Measurements from ENCODE around the gene VPS9D1. TPM values are rescaled to one million over a fixed set of nuclear protein-coding genes. Genes with fewer than 3 reads are reported as not detected.
"Not testable (repeated sequence)": the region's sequence is repeated elsewhere in the genome, so short reads cannot be mapped to it uniquely, and the experiment has no call there.

VPS9D1 gene
- total RNA-seq, 1 donor = 5.2 TPM

GRCh38 chr16:89695086-89695874, 25.4 kb downstream of the VPS9D1 start:
- H3K27me3 ChIP-seq (ENCODE audit: insufficient read depth, low read length) = no peaks in the 10 kb centered on the region
- no peaks in the 10 kb centered on the region for H3K9me3 ChIP-seq (ENCODE audit: low read depth, low read length)
- H3K4me3 ChIP-seq (ENCODE audit: low read length) = no peak overlapping the region
- peaks cover 22% of the 10 kb centered on the region for H3K4me1 ChIP-seq (ENCODE audit: insufficient read depth, low read length)

GRCh38 chr16:89694784-89695085, 26.0 kb downstream of the VPS9D1 start:
- H3K4me1 ChIP-seq (ENCODE audit: insufficient read depth, low read length) = peaks cover 16% of the 10 kb centered on the region
- not testable (repeated sequence) for H3K4me3 ChIP-seq (ENCODE audit: low read length); H3K27me3 ChIP-seq (ENCODE audit: insufficient read depth, low read length); H3K9me3 ChIP-seq (ENCODE audit: low read depth, low read length)

- Histone ChIP-seq H3K4me1 (ENCODE audit: insufficient read depth, low read length) (peaks cover 12% of the 10 kb centered on the region), H3K27me3 (ENCODE audit: insufficient read depth, low read length) (no peaks in the 10 kb centered on the region), H3K9me3 (ENCODE audit: low read depth, low read length) (no peaks in the 10 kb centered on the region), H3K4me3 (ENCODE audit: low read length) (no peak overlapping the region)
These were observed 26.5 kb downstream of the VPS9D1 start for GRCh38 chr16:89693931-89694783.

GRCh38 chr16:89693289-89693731, 27.4 kb downstream of the VPS9D1 start:
- no peaks in the 10 kb centered on the region for H3K9me3 ChIP-seq (ENCODE audit: low read depth, low read length)
- no peak overlapping the region for H3K4me3 ChIP-seq (ENCODE audit: low read length)
- peaks cover 12% of the 10 kb centered on the region for H3K4me1 ChIP-seq (ENCODE audit: insufficient read depth, low read length)
- H3K27me3 ChIP-seq (ENCODE audit: insufficient read depth, low read length) = no peaks in the 10 kb centered on the region

DNA sequence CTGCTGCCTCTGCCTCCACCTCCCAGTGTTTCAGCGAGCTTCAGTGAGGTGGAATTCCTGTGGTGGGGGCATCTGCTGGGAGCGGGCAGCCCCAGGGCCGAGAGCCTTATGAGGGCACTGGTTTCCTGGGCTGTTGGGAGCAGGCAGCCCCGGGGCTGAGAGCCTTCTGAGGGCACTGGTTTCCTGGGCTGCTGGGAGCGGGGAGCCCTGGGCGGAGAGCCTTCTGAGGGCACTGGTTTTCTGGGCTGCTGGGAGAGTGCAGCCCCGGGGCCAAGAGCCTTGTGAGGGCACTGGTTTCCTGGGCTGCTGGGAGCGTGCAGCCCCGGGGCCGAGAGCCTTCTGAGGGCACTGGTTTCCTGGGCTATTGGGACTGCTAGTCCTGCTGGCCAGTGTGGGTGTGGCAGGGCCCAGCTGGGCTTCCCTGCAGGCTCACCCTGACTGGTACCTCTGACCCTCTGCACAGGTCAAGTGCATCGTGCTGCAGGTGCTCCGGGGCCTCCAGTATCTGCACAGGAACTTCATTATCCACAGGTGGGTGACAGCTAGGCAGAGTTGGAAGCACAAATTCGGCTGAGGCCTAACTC, 28.6 kb downstream of the VPS9D1 start:
- H3K4me1 ChIP-seq (ENCODE audit: insufficient read depth, low read length) = peaks cover 20% of the 10 kb centered on the region
- H3K4me3 ChIP-seq (ENCODE audit: low read length) = no peak overlapping the region
- H3K9me3 ChIP-seq (ENCODE audit: low read depth, low read length) = no peaks in the 10 kb centered on the region
- no peaks in the 10 kb centered on the region for H3K27me3 ChIP-seq (ENCODE audit: insufficient read depth, low read length)

DNA sequence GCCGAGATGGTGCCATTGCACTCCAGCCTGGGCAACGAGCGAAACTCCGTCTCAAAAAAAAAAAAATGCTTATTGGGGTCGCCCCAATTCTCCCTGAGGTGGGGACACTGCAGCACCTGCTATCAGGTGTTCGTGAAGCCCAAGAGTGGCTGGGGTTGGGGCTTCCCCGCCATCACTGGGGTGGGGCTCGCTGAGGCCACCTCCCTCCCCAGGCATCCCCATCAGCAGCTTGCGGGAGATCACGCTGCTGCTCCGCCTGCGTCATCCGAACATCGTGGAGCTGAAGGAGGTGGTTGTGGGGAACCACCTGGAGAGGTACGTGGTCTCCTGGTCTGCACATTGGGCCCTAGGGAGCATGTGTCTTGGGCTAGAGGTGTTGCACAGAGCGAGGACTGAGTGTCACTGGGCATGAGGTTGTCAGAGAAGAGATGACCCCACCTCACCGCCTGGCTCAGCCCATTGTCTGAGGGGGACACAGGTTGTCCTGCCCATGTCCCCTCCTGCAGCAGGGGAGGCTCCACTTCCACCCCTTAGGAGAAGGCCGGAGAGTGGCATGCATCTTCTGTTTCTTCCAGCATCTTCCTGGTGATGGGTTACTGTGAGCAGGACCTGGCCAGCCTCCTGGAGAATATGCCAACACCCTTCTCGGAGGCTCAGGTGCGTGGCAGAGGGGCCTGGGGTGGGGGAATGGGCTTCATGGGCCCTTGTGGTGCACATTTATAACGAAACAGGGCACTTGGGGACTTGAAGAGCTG, 29.3 kb downstream of the VPS9D1 start:
- H3K4me3 ChIP-seq (ENCODE audit: low read length) = no peak overlapping the region
- H3K9me3 ChIP-seq (ENCODE audit: low read depth, low read length) = no peaks in the 10 kb centered on the region
- peaks cover 17% of the 10 kb centered on the region for H3K4me1 ChIP-seq (ENCODE audit: insufficient read depth, low read length)
- H3K27me3 ChIP-seq (ENCODE audit: insufficient read depth, low read length) = no peaks in the 10 kb centered on the region

DNA sequence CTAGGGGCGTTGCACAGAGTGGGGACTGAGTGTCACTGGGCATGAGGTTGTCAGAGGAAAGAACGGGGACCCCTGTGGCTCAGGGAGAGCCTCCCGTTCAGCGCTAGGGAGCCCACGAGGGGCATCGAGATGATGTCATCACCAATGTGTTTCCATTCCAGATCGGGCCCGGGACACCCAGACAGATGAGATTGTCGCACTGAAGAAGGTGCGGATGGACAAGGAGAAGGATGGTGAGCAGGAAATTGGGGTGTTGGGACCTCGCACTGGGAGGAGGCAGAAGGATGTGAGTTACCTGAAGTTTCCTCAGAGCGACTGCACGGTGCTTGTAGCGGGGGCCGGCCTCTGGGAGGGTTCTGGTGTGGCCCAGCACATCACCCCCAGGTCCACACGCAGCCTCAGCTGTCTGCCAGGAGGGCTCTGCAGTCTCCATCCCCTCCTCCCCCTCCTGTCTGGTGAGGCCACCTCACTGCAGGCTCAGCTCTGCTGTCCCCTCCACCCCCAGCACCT, 30.3 kb downstream of the VPS9D1 start:
- Histone ChIP-seq H3K4me1 (ENCODE audit: insufficient read depth, low read length) (peaks cover 9% of the 10 kb centered on the region), H3K4me3 (ENCODE audit: low read length) (no peak overlapping the region), H3K9me3 (ENCODE audit: low read depth, low read length) (no peaks in the 10 kb centered on the region), H3K27me3 (ENCODE audit: insufficient read depth, low read length) (no peaks in the 10 kb centered on the region)

- not testable (repeated sequence) for H3K27me3 ChIP-seq (ENCODE audit: insufficient read depth, low read length); H3K4me1 ChIP-seq (ENCODE audit: insufficient read depth, low read length); H3K4me3 ChIP-seq (ENCODE audit: low read length); H3K9me3 ChIP-seq (ENCODE audit: low read depth, low read length)
These were observed 31.1 kb downstream of the VPS9D1 start for GRCh38 chr16:89689621-89690020.

DNA sequence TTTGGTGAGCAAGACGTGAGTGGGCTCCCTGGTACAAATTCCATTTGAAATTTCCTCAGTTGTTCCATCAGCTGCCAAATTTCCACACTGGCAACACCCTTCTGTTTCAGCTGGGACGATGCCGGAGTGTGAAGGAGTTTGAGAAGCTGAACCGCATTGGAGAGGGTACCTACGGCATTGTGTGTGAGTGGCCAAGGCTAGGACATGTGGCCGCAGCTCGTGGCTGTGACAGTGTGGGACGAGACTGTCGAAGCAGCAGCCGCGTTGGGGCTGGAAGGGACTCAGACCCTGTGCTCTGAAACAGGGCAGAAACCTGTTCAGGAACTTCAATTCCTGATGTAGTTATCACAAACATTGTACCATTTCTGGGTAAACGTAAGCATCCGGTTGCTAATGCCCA, 31.6 kb downstream of the VPS9D1 start:
- peaks cover 9% of the 10 kb centered on the region for H3K4me1 ChIP-seq (ENCODE audit: insufficient read depth, low read length)

GRCh38 chr16:89688395-89688794, 32.3 kb downstream of the VPS9D1 start:
- H3K4me3 ChIP-seq (ENCODE audit: low read length) = no peak overlapping the region
- H3K9me3 ChIP-seq (ENCODE audit: low read depth, low read length) = no peaks in the 10 kb centered on the region
- no peaks in the 10 kb centered on the region for H3K27me3 ChIP-seq (ENCODE audit: insufficient read depth, low read length)
- peaks cover 9% of the 10 kb centered on the region for H3K4me1 ChIP-seq (ENCODE audit: insufficient read depth, low read length)

More for the DNA sequence above, 31.6 kb downstream of the VPS9D1 start:
- Histone ChIP-seq H3K9me3 (ENCODE audit: low read depth, low read length) (no peaks in the 10 kb centered on the region), H3K27me3 (ENCODE audit: insufficient read depth, low read length) (no peaks in the 10 kb centered on the region), H3K4me3 (ENCODE audit: low read length) (no peak overlapping the region)

- Histone ChIP-seq H3K27me3 (ENCODE audit: insufficient read depth, low read length) (no peaks in the 10 kb centered on the region), H3K9me3 (ENCODE audit: low read depth, low read length) (no peaks in the 10 kb centered on the region), H3K4me3 (ENCODE audit: low read length) (peak overlapping the region; percentile 79), H3K4me1 (ENCODE audit: insufficient read depth, low read length) (peaks cover 9% of the 10 kb centered on the region)
These were observed 33.4 kb downstream of the VPS9D1 start for GRCh38 chr16:89687092-89687940.

DNA sequence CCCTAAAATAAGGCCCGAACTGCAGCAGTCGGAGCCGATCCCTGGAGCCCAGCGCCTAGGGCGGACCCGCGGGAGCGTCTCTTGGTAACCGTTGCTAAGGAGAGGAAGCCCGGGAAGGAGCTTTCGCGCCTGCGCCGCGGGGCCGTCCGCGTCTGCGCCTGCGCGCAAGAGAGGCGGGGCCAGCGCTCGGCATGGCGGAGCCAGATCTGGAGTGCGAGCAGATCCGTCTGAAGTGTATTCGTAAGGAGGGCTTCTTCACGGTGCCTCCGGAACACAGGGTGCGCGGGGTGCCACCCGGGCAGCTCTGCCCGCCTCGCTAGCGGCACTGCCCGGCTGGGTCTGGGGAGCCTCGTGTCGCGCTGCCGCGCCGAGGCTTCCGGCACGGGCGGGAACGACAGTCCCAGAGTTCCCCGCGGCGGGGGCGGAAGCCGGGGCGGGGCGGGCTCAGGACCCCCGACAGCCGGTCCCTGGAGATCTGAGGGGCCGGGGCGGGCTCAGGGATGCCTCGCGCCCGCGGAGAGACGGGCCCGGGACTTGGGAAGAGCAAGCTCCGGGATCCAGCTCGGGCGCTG, 34.1 kb downstream of the VPS9D1 start, which contains the start of gene CDK10:
Gene CDK10, plus strand, starts transcription at position 170 of the 572 bp plus-strand sequence. Its CDS starts 22 bp downstream, at position 192.
- Histone ChIP-seq H3K4me3 (ENCODE audit: low read length) (peak within 1 kb of the TSS; percentile 79), H3K9me3 (ENCODE audit: low read depth, low read length) (no peaks in the 10 kb centered on the region)

DNA sequence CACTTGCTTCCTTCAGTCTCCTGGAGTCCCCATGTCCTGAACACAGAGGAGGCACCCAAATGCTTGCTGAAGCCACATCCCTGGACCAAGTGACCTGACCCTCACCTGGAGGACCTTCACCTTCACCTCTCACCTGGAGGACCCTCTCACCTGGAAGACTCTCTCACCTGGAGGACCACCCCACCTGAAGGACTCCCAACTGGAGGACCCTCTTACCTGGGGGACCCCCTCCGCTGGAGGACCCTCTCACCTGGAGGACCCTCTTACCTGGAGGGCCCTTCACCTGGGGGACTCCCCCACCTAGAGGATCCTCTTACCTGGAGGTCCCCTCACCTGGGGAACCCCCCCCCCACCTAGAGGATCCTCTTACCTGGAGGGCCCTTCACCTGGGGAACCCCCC, 34.8 kb downstream of the VPS9D1 start:
- H3K4me3 ChIP-seq (ENCODE audit: low read length) = no peak overlapping the region
- peaks cover 9% of the 10 kb centered on the region for H3K4me1 ChIP-seq (ENCODE audit: insufficient read depth, low read length)
- H3K27me3 ChIP-seq (ENCODE audit: insufficient read depth, low read length) = no peaks in the 10 kb centered on the region
- H3K9me3 ChIP-seq (ENCODE audit: low read depth, low read length) = no peaks in the 10 kb centered on the region

More for the DNA sequence above, 34.1 kb downstream of the VPS9D1 start, which contains the start of gene CDK10:
- H3K4me1 ChIP-seq (ENCODE audit: insufficient read depth, low read length) = peaks cover 9% of the 10 kb centered on the region
- no peaks in the 10 kb centered on the region for H3K27me3 ChIP-seq (ENCODE audit: insufficient read depth, low read length)
